Body of pancreas (tissue), 4 donors: Measurements from ENCODE around the gene CSDE1.

Experiments
- POLR2A ChIP-seq, 3 donors: fragments of 450-650 bp; IDR thresholded peaks; one replicate each; pipeline ENCODE4 v1.6.1; 2016; ENCODE audit warnings: antibody characterized with exemption in 3 of 3, mild to moderate bottlenecking in 2 of 3
- TF ChIP-seq, protein P1 (sequence below), 7 experiments: fragments of 450-650 bp in 4 of 7; fragments of 200-600 bp in 3 of 7; sonication (generic) in 3 of 7; IDR thresholded peaks; one replicate each; pipeline ENCODE4 v1.5.1; 2016 to 2019; ENCODE audit warnings: antibody characterized with exemption in 7 of 7

DNA sequence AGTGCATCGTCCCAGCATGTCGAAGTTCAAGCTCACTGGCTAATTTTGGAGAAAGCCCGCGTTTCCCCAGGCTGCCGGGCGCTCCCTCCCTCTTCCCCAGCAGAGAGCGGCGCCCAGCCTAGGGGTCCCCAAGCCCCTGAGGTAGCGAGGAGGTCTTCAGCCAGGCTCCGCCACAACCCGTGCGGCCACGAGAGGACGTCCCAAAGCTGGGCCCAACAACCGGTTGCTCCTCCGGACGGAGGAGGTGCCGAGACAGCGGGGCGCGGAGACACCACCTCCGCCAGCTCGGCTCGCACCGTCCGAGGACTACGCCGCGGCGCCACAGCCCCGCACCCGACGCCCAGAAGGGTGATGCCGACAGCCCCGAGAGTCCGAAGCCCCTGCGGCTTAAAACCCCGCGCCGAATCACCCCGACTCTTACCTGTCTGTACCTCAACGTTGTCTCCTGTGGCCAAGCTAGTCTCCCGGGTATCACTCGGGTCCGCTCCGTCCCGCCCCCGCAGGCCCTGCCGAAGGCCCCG, 88.2 kb downstream of the CSDE1 start, which contains the start of gene DENND2C:
- TF ChIP-seq, protein P1, sequence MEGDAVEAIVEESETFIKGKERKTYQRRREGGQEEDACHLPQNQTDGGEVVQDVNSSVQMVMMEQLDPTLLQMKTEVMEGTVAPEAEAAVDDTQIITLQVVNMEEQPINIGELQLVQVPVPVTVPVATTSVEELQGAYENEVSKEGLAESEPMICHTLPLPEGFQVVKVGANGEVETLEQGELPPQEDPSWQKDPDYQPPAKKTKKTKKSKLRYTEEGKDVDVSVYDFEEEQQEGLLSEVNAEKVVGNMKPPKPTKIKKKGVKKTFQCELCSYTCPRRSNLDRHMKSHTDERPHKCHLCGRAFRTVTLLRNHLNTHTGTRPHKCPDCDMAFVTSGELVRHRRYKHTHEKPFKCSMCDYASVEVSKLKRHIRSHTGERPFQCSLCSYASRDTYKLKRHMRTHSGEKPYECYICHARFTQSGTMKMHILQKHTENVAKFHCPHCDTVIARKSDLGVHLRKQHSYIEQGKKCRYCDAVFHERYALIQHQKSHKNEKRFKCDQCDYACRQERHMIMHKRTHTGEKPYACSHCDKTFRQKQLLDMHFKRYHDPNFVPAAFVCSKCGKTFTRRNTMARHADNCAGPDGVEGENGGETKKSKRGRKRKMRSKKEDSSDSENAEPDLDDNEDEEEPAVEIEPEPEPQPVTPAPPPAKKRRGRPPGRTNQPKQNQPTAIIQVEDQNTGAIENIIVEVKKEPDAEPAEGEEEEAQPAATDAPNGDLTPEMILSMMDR (IDR thresholded peaks at IDR 0.05): no peak
- no peak for TF ChIP-seq POLR2A (IDR thresholded peaks at IDR 0.05)
